Colon (tissue), 2 donors: ENCODE measurements around the gene STK40.

Experiments
- FAIRE-seq: peaks from 2 replicates; lab custom pipeline; 2012; peaks lifted over from hg19 to GRCh38; lab: Jason Lieb, UNC
- donor health status: control.
- donor health status: control.

Gene STK40

DNA sequence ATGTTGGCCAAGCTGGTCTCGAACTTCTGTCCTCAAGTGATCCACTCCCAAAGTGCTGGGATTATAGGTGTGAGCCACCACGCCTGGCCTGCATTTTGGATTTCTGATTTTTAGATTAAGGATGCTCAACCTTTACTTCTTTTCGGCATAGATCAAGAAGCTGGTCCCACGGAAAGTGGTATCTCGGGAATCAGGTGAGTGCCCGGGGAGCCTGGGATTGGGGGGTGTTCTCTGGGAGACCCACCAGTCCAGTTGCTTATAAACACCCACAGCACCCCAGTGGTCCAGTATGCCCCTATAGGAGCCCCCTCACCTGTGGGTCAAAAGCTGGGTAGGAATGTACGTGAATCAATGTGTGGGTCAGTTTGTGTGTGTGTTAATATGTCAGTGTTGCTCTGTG is 76.3 kb downstream of the STK40 start:
- FAIRE-seq = no peak

DNA sequence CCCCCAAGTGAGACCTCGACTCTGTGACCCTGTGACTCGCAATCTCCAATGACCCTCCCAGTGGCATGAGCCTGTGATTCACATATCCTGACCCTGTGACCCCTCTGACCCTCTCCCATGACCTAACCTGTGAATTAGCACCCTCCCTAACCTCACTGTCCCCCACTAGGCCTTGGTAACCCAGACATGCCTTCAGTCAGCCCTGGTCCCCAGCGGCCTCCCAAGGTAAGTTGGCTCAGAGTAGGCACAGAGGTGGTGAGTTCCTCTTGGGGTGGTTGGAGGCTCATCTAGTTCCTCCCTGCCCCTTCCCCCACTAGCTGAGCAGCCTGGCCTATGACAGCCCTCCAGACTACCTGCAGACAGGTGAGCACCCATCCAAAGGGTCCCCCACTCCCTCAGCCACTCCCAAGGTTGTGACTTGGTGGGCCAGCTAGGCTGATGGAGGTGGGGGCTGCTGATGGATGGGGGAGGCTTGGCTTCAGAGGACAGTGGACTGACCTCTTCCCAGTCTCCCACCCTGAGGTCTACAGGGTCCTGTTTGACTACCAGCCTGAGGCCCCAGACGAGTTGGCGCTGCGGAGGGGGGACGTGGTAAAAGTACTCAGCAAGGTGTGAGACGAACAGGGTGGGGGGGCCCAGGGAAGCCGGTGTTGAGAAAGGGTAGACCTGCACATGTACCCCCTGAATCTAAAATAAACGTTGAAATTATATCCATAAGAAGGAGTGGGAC is 78.0 kb downstream of the STK40 start:
- no peak for FAIRE-seq

DNA sequence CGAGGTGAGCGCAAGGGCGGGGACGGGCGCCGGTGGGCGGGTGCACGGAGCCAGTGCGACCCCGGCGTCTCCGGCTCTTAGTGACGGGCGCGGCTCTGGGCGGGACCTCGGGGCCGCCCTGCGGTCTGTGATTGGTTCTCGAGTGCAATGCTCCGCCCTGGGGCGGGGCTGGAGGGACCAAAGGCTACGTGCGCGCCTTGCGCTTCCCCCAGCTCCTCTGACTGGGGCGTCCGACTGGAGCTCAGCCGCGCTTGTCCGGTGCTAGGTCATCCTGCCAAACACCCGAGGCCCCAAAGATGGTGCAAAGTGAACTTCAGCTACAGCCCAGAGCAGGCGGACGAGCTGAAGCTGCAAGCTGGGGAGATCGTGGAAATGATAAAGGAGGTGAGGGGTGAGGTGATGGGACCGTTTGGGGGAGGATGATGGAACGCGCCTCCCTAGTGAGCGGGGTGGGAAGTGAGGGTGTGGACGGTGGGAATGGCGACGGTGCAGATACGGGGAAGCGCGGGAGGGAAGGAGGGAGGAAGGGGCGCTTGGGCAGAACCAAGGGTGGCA is 78.7 kb downstream of the STK40 start:
- FAIRE-seq = no peak

DNA sequence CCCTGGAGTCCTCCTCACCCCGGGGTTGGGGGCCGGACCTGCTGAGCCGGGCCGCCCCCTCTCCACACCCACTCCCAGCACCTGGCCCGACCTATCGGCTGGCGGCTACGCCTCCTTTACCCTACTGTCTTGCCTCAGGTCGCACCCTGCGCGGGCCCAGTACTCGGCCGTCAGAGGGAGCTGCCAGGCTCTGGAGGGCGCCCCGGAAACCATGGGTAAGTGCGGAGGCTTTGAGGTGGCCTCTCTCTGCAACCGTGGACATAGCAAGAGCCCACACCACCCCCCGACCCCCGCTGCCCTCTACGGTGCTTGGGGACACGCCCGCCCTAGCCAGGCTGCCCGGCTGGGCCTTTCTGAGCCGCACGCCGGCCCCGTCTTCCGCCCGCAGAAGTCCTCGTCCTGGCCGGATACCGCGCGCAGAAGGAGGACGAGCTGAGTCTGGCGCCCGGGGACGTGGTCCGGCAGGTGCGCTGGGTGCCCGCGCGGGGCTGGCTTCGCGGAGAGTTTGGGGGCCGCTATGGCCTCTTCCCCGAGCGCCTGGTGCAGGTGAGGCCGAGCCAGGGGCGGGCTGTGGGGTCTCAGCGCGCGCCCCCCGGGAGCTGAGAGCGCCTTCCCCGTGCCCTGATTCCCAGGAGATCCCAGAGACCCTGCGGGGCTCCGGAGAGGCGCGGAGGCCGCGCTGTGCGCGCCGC is 79.4 kb downstream of the STK40 start, which contains the start of gene SH3D21:
Gene SH3D21, plus strand, starts transcription at position 159 of the 692 bp plus-strand sequence. Its CDS starts 53 bp downstream, at position 212.
- FAIRE-seq = no peak

DNA sequence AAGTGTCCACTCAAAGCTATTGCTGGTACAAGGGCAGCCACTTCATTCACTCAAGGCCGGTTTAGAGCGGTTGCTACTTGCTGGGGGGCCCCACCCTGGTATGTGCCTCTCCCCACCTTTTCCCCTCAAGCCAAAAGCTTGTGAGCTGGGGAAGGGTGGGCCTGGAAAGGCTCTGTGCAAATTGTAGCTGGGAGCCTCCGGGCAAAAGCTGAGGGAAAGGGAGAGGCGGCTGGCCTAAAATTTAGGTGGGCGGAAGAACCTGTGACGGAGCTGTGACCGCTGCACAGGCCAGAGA is 79.9 kb downstream of the STK40 start:
- no peak for FAIRE-seq

DNA sequence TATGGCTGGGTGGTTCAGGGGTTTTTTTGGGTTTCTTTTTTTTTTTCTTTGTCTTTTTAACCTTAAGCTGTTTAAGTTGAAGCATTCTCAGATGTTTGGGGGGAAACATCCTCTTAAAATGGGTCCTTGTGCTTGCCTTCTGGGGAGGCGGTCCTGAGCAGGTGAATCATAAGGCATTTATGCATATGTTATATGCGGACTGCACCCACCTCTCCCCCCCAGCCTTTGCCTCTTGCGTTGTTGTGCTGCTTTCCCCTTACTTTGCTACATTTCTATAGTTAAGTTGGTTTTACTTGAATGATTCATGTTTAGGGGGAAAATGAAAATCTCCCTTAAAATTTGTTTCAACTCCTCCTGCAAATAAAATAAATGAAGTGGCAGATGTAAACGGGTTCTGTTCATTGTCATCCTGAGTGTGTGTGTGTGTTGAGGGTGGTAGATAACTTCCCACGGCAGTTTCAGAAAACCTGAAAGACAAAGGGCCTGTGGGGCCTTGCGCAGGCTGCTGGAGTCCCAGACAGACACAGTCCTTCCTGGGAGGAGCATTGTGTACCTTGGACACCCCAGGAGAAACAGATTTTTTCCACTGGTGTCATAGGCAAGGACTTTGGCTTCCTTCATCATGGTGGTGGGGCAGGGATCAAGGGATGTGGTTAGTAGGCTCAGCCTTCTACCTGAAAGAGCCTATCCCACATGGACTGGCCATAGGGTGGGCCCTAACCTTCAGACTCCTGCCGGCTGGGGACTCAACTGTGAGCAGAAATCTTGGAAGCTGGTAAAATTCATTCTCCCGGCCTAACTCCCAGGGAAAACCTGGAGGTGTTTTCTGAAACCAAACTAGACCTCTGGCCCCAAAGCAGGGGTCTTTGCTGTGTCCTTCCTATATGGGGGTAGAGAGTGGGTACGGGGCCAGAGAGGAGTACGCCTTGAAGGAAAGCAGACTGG is 80.5 kb downstream of the STK40 start:
- no peak for FAIRE-seq

DNA sequence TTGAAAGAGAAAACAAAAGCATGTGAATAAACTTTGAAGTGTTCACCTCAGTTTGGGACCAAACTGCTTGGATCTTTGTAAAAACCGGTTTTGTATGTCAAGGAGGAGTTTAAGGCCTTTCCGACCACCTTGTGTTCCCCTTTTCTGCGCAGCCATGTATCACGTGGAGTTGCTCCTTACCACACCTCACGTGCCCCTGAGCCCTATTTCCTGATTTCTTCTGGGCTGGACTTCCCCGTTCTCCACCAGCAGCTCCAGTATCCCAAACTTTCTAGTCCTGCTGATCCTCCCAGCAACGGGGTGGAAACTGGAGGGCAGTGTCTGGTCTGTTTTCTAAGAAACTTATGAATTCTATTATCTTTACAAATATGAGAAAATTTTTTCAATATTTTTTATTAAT is 81.2 kb downstream of the STK40 start:
- no peak for FAIRE-seq

DNA sequence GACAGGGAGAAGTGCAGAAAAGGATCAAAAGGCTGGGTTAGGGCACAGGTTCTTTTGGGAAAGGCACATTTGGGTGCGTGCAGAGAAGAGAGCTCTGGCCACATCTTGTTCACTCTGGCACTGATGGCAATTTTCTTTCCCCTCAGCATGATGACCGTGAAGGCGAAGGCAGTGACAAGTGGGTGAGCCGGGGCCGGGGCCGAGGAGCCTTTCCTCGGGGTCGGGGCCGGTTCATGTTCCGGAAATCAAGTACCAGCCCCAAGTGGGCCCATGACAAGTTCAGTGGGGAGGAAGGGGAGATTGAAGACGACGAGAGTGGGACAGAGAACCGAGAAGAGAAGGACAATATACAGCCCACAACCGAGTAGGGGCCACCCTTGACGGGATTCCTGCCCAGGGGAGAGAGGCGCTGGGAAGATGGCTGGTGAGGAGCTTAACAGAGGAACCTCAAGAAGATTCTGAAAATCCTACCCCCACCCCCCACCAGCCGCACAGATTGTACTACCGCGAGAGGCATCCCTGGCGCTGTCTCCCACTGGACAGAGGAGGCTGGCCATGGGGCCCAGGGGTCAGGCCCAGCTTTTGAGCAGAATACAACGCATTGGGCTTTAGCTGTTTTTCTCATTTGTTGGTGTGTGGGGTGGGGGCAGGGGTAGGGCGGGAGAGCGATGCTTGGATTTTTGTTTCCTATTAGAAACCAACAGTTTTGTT is 81.9 kb downstream of the STK40 start:
- FAIRE-seq = no peak

DNA sequence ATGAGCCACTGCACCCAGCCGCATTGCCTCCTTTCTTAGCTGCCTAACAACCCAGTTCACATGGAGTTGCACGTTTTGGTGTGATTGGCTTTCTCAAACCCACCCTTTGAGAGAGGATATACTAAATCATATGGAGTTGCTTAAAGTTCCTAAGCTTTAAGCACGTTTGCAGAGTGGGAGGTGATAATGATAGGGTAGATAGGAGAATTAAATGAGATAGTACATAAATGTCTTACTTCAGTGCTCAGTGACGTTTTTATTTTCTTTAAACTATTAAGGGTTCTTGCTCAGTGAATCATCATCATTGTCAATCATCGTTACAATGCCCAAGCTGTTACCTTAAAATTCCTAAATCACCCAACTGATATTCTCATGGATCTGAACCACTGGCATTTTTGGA is 82.5 kb downstream of the STK40 start:
- FAIRE-seq = no peak

DNA sequence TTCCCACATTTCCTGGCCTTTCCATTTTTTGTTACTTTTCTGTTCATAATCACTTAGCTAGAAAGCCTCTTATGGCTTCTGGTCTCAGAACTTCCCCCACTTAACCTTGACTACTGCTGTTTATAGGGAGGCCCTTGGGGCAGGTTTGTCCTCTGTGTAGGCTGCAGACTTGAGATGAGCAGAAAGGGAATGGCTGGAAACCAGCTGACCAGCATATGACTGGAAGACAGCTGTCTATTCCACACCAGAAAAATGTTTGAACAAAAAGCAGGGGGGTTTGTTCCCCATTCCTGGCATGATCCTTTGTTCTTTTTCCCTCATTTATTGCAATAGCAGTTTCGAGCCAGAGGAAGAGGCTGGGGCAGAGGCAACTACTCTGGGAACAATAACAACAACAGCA is 84.5 kb downstream of the STK40 start:
- no peak for FAIRE-seq

DNA sequence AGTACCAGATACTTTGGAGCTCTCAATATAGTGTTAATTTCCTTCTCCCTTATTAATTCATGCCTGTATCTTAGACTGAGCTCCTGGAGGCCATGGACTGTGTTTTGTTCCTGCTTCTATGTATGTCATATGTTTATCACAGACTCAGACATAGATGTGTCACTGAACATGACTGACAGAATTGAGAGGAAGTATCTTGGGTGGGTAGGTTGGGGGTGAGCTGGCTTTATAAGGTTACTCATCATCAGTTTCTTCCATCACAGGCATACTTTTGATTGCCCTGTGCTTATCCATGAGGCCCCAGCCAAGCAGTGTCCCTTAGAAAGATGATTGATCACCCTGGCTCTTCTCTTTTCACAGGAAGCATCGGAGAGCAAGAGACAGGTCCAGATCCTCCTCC is 85.2 kb downstream of the STK40 start:
- FAIRE-seq = no peak

DNA sequence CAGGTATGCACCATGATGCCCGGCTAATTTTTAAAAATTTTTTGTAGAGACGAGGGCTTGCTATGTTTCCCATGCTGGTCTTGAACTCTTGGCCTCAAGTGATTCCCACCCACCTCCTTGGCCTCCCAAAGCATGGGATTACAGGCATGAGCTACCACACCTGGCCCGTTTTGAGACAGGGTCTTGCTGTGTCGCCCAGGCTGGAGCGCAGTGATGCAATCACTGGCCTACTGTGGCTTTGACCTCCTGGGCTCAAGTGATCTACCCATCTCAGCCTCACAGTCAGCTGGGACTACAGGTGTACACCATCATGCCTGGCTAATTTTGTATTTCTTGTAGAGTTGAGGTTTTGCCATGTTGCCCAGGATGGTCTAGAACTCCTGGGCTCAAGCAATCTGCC is 87.1 kb downstream of the STK40 start:
- FAIRE-seq = no peak

DNA sequence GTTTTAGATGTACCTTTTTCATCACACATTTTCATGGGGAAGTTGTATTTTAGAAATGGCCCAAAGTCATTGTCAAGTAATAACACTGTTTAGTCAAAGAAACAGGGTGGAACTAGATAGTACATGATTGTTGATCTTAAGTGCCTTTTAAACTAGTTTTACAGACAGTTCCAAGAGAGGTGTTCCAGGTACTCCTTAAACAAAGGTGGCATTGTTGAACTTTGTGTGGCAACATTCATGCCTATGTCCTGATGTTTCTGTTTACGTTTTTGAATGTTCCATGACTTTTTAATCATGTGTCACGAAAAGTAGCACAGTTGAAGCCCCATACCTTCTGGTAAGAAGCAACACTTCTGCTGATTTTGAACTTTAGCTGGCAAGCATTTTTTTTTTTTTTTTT is 88.7 kb downstream of the STK40 start:
- no peak for FAIRE-seq

DNA sequence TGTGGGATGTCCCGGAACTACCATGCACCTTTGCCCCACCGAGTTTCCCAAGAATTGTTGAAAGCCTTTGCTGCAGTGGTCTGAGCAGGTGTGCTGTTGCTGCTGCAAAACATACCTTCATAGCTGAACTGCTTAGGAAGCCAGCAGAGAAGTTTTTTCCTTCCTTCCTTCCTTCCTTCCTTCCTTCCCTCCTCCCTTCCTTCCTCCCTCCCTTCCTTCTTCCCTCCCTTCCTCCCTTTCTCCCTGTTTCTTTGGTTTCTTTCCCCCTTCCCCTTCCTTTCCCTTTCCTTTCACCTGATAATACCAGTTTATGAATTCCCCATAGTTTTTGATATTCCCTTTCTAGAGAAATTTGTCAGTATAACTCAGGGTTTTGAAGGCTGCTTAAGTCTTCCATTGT is 90.3 kb downstream of the STK40 start:
- FAIRE-seq = no peak
